Measurements from ENCODE around the gene RND2.

DNA sequence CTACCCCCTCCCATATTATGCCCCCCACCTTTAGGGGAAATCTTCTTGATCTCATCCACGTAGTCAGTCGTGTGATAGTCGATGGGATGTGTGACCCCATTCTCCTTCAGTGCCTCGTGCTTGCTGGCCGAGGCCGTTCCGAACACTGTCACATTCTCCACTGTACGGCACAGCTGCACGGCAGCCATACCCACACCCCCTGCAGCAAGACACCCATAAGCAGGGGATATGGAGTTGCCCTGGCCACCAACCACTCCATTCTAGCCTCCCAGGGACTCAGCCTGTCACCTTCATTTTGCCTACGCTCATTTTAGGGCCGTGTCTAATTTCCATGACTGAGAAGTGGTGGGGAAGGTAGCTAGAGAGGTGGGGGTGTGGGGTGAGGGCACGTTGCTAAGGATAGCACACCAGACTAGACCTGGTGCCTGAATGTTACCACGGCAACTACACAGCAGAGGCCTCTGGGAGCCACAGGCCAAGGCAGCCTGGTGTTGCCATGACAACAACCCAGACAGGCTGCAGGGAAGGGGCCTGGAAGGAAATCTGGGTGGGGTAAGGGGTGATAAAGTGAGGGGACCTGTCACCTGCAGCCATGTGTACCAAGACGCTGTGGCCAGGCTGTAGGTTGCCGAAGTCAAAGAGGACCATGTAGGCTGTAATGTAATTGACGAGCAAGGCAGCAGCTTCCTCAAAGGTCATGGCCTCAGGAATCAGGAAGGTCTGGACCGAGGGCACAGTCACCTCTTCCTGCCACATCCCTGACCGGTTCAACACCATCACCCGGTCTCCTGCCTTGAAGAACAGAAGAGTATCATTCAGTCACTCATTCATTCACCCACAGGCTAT, 6.8 kb upstream of the RND2 start:
- TF ChIP-seq, protein P1, sequence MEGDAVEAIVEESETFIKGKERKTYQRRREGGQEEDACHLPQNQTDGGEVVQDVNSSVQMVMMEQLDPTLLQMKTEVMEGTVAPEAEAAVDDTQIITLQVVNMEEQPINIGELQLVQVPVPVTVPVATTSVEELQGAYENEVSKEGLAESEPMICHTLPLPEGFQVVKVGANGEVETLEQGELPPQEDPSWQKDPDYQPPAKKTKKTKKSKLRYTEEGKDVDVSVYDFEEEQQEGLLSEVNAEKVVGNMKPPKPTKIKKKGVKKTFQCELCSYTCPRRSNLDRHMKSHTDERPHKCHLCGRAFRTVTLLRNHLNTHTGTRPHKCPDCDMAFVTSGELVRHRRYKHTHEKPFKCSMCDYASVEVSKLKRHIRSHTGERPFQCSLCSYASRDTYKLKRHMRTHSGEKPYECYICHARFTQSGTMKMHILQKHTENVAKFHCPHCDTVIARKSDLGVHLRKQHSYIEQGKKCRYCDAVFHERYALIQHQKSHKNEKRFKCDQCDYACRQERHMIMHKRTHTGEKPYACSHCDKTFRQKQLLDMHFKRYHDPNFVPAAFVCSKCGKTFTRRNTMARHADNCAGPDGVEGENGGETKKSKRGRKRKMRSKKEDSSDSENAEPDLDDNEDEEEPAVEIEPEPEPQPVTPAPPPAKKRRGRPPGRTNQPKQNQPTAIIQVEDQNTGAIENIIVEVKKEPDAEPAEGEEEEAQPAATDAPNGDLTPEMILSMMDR (conservative IDR thresholded peaks at IDR 0.05; ENCODE audit: low read depth, low read length): no peak
- TF ChIP-seq MAZ (IDR thresholded peaks at IDR 0.05; ENCODE audit: borderline replicate concordance, low read depth, low read length) (no peak), RAD21 (IDR thresholded peaks at IDR 0.05; ENCODE audit: low read length) (no peak), MXI1 (IDR thresholded peaks at IDR 0.05; ENCODE audit: borderline replicate concordance, low read depth, low read length) (no peak), MAFK (IDR thresholded peaks at IDR 0.05; ENCODE audit: low read depth, low read length) (no peak), BHLHE40 (IDR thresholded peaks at IDR 0.05; ENCODE audit: low read depth, low read length) (no peak), POLR2A (IDR thresholded peaks at IDR 0.05; ENCODE audit: low read depth, low read length) (no peak), RFX5 (IDR thresholded peaks at IDR 0.05; ENCODE audit: low read depth, low read length) (no peak), SMC3 (IDR thresholded peaks at IDR 0.05; ENCODE audit: low read depth, low read length) (no peak)

Measured in IMR-90 (cell line).